Endodermal cell (in vitro differentiated cells): ENCODE results near the gene TRAF3. TPM values are rescaled to one million over a fixed set of nuclear protein-coding genes. Genes with fewer than 3 reads are reported as not detected.

Experiments used
- DNase-seq: peaks from one replicate; pipeline ENCODE4 v3.0.0-alpha.2; 2017
- H3K27ac ChIP-seq: 2 replicates; pipeline ENCODE4 v1.5.1; 2013; ENCODE audit warnings: mild to moderate bottlenecking, low read depth, low read length, moderate library complexity
- H3K27me3 ChIP-seq: 2 replicates; pipeline ENCODE4 v1.6.1; 2013; ENCODE audit warnings: mild to moderate bottlenecking, low read length, moderate library complexity; ENCODE audit not compliant: insufficient read depth, control insufficient read depth, poor library complexity, severe bottlenecking
- H3K36me3 ChIP-seq: 2 replicates; pipeline ENCODE4 v1.7.0; 2013; ENCODE audit warnings: mild to moderate bottlenecking, low read length, moderate library complexity; ENCODE audit not compliant: control insufficient read depth, insufficient read depth
- H3K4me1 ChIP-seq: one replicate; pipeline ENCODE4 v1.7.0; 2013; ENCODE audit warnings: low read length; ENCODE audit not compliant: control insufficient read depth, insufficient read depth
- H3K4me3 ChIP-seq: 2 replicates; pipeline ENCODE4 v1.5.1; 2013; ENCODE audit warnings: mild to moderate bottlenecking, low read length, moderate library complexity
- H3K9ac ChIP-seq: 2 replicates; pipeline ENCODE4 v1.6.1; 2013; ENCODE audit warnings: mild to moderate bottlenecking, low read length, moderate library complexity; ENCODE audit not compliant: poor library complexity, severe bottlenecking; ENCODE audit errors: extremely low read depth
- H3K9me3 ChIP-seq: 2 replicates; pipeline ENCODE4 v1.6.1; 2013; ENCODE audit warnings: mild to moderate bottlenecking, low read length, moderate library complexity; ENCODE audit not compliant: control insufficient read depth
- H3K27ac Mint-ChIP-seq: 2 replicates; pipeline ENCODE4 v1.8.0; 2020; ENCODE audit warnings: mixed read lengths
- H3K27me3 Mint-ChIP-seq: 2 replicates; pipeline ENCODE4 v1.8.0; 2021; ENCODE audit warnings: mild to moderate bottlenecking, mixed read lengths; ENCODE audit not compliant: insufficient read depth
- H3K36me3 Mint-ChIP-seq: 2 replicates; pipeline ENCODE4 v1.8.0; 2020; ENCODE audit warnings: low read depth, mixed read lengths
- H3K4me1 Mint-ChIP-seq: 2 replicates; pipeline ENCODE4 v1.8.0; 2020; ENCODE audit warnings: mixed read lengths
- H3K4me3 Mint-ChIP-seq: 2 replicates; pipeline ENCODE4 v1.8.0; 2020; ENCODE audit warnings: mild to moderate bottlenecking, moderate library complexity, mixed read lengths
- H3K9me3 Mint-ChIP-seq: 2 replicates; pipeline ENCODE4 v1.8.0; 2020; ENCODE audit warnings: mild to moderate bottlenecking, mixed read lengths
- WGBS, 2 experiments: methylation state at CpG; one replicate each; pipeline versions ENCODE4 v1.1.5 to v1.1.7; 2013; ENCODE audit warnings: missing lambda C conversion rate in 2 of 2, mixed read lengths in 1 of 2; ENCODE audit not compliant: insufficient coverage in 1 of 2, insufficient read length in 1 of 2; 5-methylcytosine and 5-hydroxymethylcytosine counted together
- total RNA-seq, 2 donors: library from RNA; stranded (reverse); fragmentation: NEBNext Ultra II Directional in 1 of 2; extraction: Animal tissue kit (Norgen Biotek cat#: 25700) in 1 of 2; gene quantifications; 2 replicates in 1 of 2; 3 replicates in 1 of 2; pipeline ENCODE4 v1.2.1, GENCODE V29; 2021
- TF ChIP-seq, protein P1 (sequence below): fragments of 200-600 bp; sonication (generic); conservative IDR thresholded peaks from 2 replicates; pipeline ENCODE4 v1.5.0; 2021; ENCODE audit warnings: antibody characterized with exemption, mild to moderate bottlenecking

Gene TRAF3
- total RNA-seq, 2 donors from 2014 or later, result 16.7 to 23.8 TPM

GRCh38 chr14:102937331-102938175 lies 160.3 kb downstream of the TRAF3 start:
- Histone ChIP-seq H3K4me1 (no peaks in the 10 kb centered on the region), H3K9me3 (no peaks in the 10 kb centered on the region), H3K9ac (no peak overlapping the region), H3K27me3 (no peaks in the 10 kb centered on the region), H3K4me3 (no peak overlapping the region), H3K36me3 (peaks cover 55% of the 10 kb centered on the region), H3K27ac (no peak overlapping the region)
- H3K27ac Mint-ChIP-seq, result no peak overlapping the region
- no peaks in the 10 kb centered on the region for H3K9me3 Mint-ChIP-seq
- no peak overlapping the region for H3K4me3 Mint-ChIP-seq
- H3K36me3 Mint-ChIP-seq, result peaks cover 75% of the 10 kb centered on the region
- WGBS, 2 experiments, result 96 to 98% methylated on average over 10 to 22 of the region's 22 CpGs
- H3K27me3 Mint-ChIP-seq, result no peaks in the 10 kb centered on the region
- no peaks in the 10 kb centered on the region for H3K4me1 Mint-ChIP-seq
- TF ChIP-seq, protein P1, sequence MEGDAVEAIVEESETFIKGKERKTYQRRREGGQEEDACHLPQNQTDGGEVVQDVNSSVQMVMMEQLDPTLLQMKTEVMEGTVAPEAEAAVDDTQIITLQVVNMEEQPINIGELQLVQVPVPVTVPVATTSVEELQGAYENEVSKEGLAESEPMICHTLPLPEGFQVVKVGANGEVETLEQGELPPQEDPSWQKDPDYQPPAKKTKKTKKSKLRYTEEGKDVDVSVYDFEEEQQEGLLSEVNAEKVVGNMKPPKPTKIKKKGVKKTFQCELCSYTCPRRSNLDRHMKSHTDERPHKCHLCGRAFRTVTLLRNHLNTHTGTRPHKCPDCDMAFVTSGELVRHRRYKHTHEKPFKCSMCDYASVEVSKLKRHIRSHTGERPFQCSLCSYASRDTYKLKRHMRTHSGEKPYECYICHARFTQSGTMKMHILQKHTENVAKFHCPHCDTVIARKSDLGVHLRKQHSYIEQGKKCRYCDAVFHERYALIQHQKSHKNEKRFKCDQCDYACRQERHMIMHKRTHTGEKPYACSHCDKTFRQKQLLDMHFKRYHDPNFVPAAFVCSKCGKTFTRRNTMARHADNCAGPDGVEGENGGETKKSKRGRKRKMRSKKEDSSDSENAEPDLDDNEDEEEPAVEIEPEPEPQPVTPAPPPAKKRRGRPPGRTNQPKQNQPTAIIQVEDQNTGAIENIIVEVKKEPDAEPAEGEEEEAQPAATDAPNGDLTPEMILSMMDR, result no peak
- no peak for DNase-seq

GRCh38 chr14:102938191-102938590 lies 160.9 kb downstream of the TRAF3 start:
- no peaks in the 10 kb centered on the region for H3K27me3 Mint-ChIP-seq
- Histone ChIP-seq H3K9ac (no peak overlapping the region), H3K4me3 (no peak overlapping the region), H3K27me3 (no peaks in the 10 kb centered on the region), H3K9me3 (no peaks in the 10 kb centered on the region), H3K4me1 (no peaks in the 10 kb centered on the region), H3K27ac (no peak overlapping the region), H3K36me3 (peaks cover 58% of the 10 kb centered on the region)
- H3K9me3 Mint-ChIP-seq, result no peaks in the 10 kb centered on the region
- no peaks in the 10 kb centered on the region for H3K4me1 Mint-ChIP-seq
- TF ChIP-seq, protein P1, result no peak
- peaks cover 78% of the 10 kb centered on the region for H3K36me3 Mint-ChIP-seq
- no peak overlapping the region for H3K27ac Mint-ChIP-seq
- DNase-seq, result no peak
- 96 to 97% methylated on average over 11 to 12 of the region's 12 CpGs for WGBS, 2 experiments
- H3K4me3 Mint-ChIP-seq, result no peak overlapping the region

DNA sequence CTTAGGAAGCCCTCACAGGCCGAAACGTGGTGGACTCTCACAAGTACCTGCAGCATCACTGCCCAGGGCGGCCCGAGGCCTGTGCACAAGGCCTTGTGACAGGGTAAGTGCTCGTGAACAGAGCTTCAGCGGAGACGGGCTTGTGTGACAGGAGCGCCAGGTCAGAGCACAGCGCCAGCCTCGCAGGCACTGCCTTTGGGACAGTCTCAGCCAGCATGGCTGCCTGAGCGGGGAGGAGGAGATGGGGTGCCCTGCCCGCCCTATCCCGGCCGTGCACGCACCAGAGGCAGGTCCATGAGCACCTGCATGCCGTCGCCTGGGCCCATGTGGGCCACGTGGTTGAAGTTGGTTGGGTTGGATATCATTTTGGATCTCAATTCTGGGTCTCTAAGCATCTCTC lies 162.1 kb downstream of the TRAF3 start:
- Histone ChIP-seq H3K9me3 (no peaks in the 10 kb centered on the region), H3K27ac (no peak overlapping the region), H3K9ac (no peak overlapping the region), H3K4me1 (no peaks in the 10 kb centered on the region), H3K4me3 (no peak overlapping the region), H3K27me3 (no peaks in the 10 kb centered on the region), H3K36me3 (peaks cover 62% of the 10 kb centered on the region)
- WGBS, 2 experiments, result 95 to 96% methylated on average over 16 to 18 of the region's 18 CpGs
- TF ChIP-seq, protein P1, result no peak
- no peak for DNase-seq
- no peak overlapping the region for H3K4me3 Mint-ChIP-seq
- H3K36me3 Mint-ChIP-seq, result peaks cover 80% of the 10 kb centered on the region
- no peaks in the 10 kb centered on the region for H3K9me3 Mint-ChIP-seq
- H3K4me1 Mint-ChIP-seq, result no peaks in the 10 kb centered on the region
- no peaks in the 10 kb centered on the region for H3K27me3 Mint-ChIP-seq
- H3K27ac Mint-ChIP-seq, result no peak overlapping the region
